Tibial nerve (tissue), 4 donors: ENCODE measurements around the gene MSANTD1. TPM values are rescaled to one million over a fixed set of nuclear protein-coding genes. Genes with fewer than 3 reads are reported as not detected.

Source experiments
- DNase-seq, 2 donors: peaks; one replicate each; pipeline ENCODE4 v3.0.0-alpha.2; 2019; ENCODE audit warnings: low spot score in 2 of 2
- H3K27ac ChIP-seq, 4 donors: fragments of 200-600 bp; sonication (generic) in 3 of 4; one replicate each; pipeline ENCODE4 v1.5.1; 2017 to 2019; ENCODE audit warnings: mild to moderate bottlenecking in 1 of 4
- H3K27me3 ChIP-seq, 2 donors: fragments of 200-600 bp; sonication (generic) in 1 of 2; one replicate each; pipeline versions ENCODE4 v1.5.1 to v1.6.0; 2017 to 2019
- H3K36me3 ChIP-seq, 3 donors: fragments of 200-600 bp; sonication (generic); one replicate each; pipeline ENCODE4 v1.5.1; 2018 to 2019
- H3K4me1 ChIP-seq, 4 donors: fragments of 200-600 bp; sonication (generic) in 3 of 4; one replicate each; pipeline ENCODE4 v1.5.1; 2017 to 2019
- H3K4me3 ChIP-seq, 4 donors: fragments of 200-600 bp; sonication (generic) in 3 of 4; one replicate each; pipeline ENCODE4 v1.5.1; 2017 to 2019; ENCODE audit warnings: mild to moderate bottlenecking in 1 of 4, moderate library complexity in 1 of 4
- H3K9me3 ChIP-seq, 4 donors: fragments of 200-600 bp; sonication (generic) in 3 of 4; one replicate each; pipeline ENCODE4 v1.5.1; 2017 to 2019
- CTCF ChIP-seq, 5 experiments: fragments of 200-600 bp in 3 of 5; fragments of 450-650 bp in 2 of 5; sonication (generic) in 3 of 5; IDR thresholded peaks; one replicate each; pipeline ENCODE4 v1.5.1; 2016 to 2019; ENCODE audit warnings: antibody characterized with exemption in 5 of 5, mild to moderate bottlenecking in 3 of 5, moderate library complexity in 2 of 5
- EP300 ChIP-seq, 2 donors: sonication (generic); formaldehyde crosslinking; IDR thresholded peaks; one replicate each; pipeline ENCODE4 v1.6.1; 2017; ENCODE audit warnings: antibody characterized with exemption in 2 of 2, mild to moderate bottlenecking in 1 of 2
- POLR2A ChIP-seq, 2 donors: fragments of 450-650 bp; IDR thresholded peaks; one replicate each; pipeline ENCODE4 v1.6.1; 2017; ENCODE audit warnings: antibody characterized with exemption in 2 of 2, mild to moderate bottlenecking in 2 of 2, moderate library complexity in 2 of 2
- WGBS, 2 donors: methylation state at CpG; one replicate each; pipeline ENCODE4 v1.1.5; 2018; 5-methylcytosine and 5-hydroxymethylcytosine counted together
- total RNA-seq, 4 donors: library from RNA; depleted of rRNA; stranded (reverse); fragments of >200 nt; gene quantifications; one replicate each; pipeline ENCODE4 v1.1.0, GENCODE V29; 2016

MSANTD1 gene
- total RNA-seq, 4 donors from 2014 or later = 1.2 to 2.0 (median 1.4) TPM

DNA sequence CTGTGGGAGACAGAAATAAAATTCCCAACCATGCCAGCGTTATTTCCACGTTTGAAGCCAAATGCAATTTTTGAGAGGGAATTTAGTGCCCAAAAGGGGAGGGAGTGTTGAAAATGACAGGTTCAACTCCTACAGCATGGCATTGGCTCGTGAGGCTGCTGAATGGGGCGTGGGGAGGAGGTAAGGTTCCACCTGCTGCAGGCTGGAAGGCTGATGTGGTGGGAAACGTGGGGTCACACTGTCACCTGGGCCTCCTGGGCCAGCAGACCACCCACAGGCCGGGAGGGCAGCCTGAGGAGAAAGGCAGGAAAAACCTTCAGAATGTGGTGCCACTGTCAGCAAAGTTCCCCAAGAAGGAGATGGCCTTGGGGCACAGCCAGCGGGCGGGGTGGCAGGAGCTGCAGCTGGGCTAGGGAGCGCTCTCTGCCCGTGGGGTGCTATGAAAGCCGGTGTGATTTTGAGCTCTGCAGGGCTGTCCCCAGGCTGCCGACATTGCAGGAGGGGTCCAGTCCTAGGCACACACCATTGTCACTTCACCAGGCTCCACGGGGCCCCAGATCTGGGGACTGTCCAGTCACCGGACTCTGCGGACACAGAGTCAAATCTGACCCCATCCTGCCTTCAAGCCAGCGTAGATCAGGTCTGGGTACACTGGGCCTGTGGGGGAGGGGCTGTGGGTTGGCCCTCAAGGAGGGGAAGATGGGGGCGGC is 19.6 kb downstream of the MSANTD1 start:
- Histone ChIP-seq H3K4me3 (no peak overlapping the region), H3K36me3 (peaks cover 0 to 3% (median 0%) of the 10 kb centered on the region in 3 donors), H3K27me3 (no peaks in the 10 kb centered on the region), H3K9me3 (peaks cover 0 to 7% (median 0%) of the 10 kb centered on the region in 4 donors), H3K4me1 (peaks cover 0 to 6% (median 0%) of the 10 kb centered on the region in 4 donors), H3K27ac (no peak overlapping the region)
- DNase-seq = no peak
- TF ChIP-seq CTCF (IDR thresholded peaks at IDR 0.05) (no peak), POLR2A (IDR thresholded peaks at IDR 0.05) (no peak), EP300 (IDR thresholded peaks at IDR 0.05) (no peak)
- 78 to 83% methylated on average over 15 to 16 of the region's 17 CpGs for WGBS, 2 donors

DNA sequence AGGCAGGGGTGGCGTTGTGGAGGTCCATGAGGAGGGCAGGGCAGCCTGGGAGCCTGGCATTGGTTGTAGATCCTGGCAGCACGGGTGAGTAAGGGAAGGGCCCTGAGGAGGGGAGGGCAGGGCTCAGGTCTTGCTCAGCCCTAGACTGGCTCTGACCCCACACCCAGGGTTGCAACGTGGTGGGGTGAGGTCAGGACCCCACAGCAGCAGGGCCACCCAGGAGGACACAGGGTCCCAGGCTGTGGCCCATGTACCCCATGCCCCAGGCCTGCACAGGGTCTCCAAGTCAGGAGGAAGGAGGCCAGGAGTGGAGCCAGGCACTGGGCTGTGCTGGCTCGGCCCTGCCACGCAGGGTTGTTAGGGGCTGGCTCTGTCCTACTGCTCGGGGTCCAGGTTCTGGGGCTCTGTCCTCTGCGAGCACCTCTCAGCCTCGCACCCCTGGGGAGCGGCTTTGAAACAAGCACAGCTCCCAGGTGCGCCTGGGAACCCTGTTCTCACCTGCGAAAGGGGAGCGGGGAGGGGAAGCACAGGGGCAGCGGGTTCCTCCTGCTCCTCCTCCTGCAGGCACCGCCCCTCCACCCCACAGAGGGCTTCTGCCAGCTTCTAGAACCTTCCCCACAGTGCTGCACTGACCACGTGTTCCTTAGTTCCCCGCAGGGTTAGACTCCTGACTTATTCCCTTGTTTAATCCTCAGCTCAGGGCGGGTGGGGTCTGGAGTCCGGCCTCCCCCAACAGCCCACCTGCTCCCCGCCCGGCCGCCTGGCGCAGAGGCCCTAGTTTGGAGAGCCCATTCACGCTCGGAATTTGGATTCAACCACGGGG is 20.4 kb downstream of the MSANTD1 start:
- no peak for DNase-seq
- peaks cover 0 to 6% (median 0%) of the 10 kb centered on the region in 4 donors for H3K4me1 ChIP-seq
- no peak for TF ChIP-seq EP300 (IDR thresholded peaks at IDR 0.05)
- no peak for TF ChIP-seq POLR2A (IDR thresholded peaks at IDR 0.05)
- no peak for TF ChIP-seq CTCF (IDR thresholded peaks at IDR 0.05)
- no peak overlapping the region for H3K27ac ChIP-seq
- 75 to 80% methylated on average over 23 to 24 of the region's 25 CpGs for WGBS, 2 donors
- no peaks in the 10 kb centered on the region for H3K27me3 ChIP-seq
- peaks cover 0 to 10% (median 0%) of the 10 kb centered on the region in 4 donors for H3K9me3 ChIP-seq
- peaks cover 0 to 1% (median 0%) of the 10 kb centered on the region in 3 donors for H3K36me3 ChIP-seq
- H3K4me3 ChIP-seq = no peak overlapping the region

- Histone ChIP-seq H3K4me1 (peaks cover 0 to 6% (median 0%) of the 10 kb centered on the region in 4 donors), H3K36me3 (no peaks in the 10 kb centered on the region), H3K4me3 (no peak overlapping the region), H3K27me3 (no peaks in the 10 kb centered on the region), H3K9me3 (peaks cover 0 to 10% (median 0%) of the 10 kb centered on the region in 4 donors), H3K27ac (no peak overlapping the region)
- TF ChIP-seq EP300 (IDR thresholded peaks at IDR 0.05) (no peak), POLR2A (IDR thresholded peaks at IDR 0.05) (no peak), CTCF (IDR thresholded peaks at IDR 0.05) (no peak)
- DNase-seq = no peak
- WGBS, 2 donors = 70 to 75% methylated on average over 15 to 17 of the region's 17 CpGs
Measured at GRCh38 chr4:3269991-3270611, 21.1 kb downstream of the MSANTD1 start.

DNA sequence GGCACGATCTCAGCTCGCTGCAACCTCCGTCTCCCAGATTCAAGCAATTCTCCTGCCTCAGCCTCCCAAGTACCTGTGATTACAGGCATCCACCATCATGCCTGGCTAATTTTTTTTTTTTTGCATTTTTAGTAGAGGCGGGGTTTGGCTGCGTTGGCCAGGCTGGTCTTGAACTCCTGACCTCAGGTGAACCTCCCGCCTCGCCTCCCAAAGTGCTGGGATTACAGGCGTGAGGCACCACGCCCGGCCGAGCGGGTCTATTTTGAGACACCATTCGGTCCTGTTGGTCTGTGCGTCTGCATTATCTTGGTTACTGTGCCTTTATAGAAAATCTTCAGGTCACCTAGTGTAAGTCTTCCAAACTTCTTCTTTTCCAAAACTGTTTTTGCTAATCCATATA is 22.2 kb downstream of the MSANTD1 start:
- TF ChIP-seq CTCF (IDR thresholded peaks at IDR 0.05) = no peak
- no peak for TF ChIP-seq POLR2A (IDR thresholded peaks at IDR 0.05)
- TF ChIP-seq EP300 (IDR thresholded peaks at IDR 0.05) = no peak
- 79 to 84% methylated on average over 14 of the region's 14 CpGs for WGBS, 2 donors
- no peaks in the 10 kb centered on the region for H3K36me3 ChIP-seq

More for the DNA sequence above, 22.2 kb downstream of the MSANTD1 start:
- H3K27ac ChIP-seq = no peak overlapping the region
- H3K4me3 ChIP-seq = no peak overlapping the region
- no peak for DNase-seq
- peaks cover 0 to 10% (median 0%) of the 10 kb centered on the region in 4 donors for H3K9me3 ChIP-seq
- no peaks in the 10 kb centered on the region for H3K27me3 ChIP-seq
- H3K4me1 ChIP-seq = peaks cover 0 to 6% (median 0%) of the 10 kb centered on the region in 4 donors
